ENCODE data around the gene RPAIN. TPM values are rescaled to one million over a fixed set of nuclear protein-coding genes. Genes with fewer than 3 reads are reported as not detected.

The RPAIN gene
- total RNA-seq, 1 donor from 2014 or later, result 54.5 TPM

DNA sequence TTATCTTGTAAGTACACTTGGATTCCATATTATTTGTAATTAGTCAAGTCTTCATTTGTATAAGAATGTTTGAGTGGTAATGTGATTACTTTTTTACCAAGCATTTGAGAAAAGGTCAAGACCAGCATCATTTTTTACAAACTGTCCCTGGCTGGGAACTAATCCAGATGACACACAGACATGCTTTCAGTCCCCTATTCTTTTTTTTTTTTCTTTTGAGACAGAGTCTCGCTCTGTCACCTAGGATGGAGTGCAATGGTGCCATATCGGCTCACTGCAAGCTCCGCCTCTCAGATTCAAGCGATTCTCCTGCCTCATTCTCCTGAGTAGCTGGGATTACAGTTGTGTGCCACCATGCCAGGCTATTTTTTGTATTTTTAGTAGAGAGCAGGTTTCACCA lies 61.5 kb downstream of the RPAIN start:
- no peak for DNase-seq (ENCODE audit: extremely low read depth, low read depth, low spot score)

Other genes starting within 250 kb of the RPAIN start
- 3.5 and 4.9 TPM in 2 replicates for gene ZNF594, start 228.3 kb upstream of the RPAIN start, total RNA-seq
- gene SCIMP, start 185.3 kb upstream of the RPAIN start, total RNA-seq, result not detected in 2 replicates
- gene RABEP1, start 137.9 kb upstream of the RPAIN start, total RNA-seq, result 33.7 and 48.5 TPM in 2 replicates
- 57.9 and 78.1 TPM in 2 replicates for gene NUP88, start 520 bp upstream of the RPAIN start, total RNA-seq
- 166 and 196 TPM in 2 replicates for gene C1QBP, start 19.0 kb downstream of the RPAIN start, total RNA-seq
- gene DHX33, start 48.8 kb downstream of the RPAIN start, total RNA-seq, result 14.1 and 16.0 TPM in 2 replicates
- gene DERL2, start 66.0 kb downstream of the RPAIN start, total RNA-seq, result 45.2 and 55.9 TPM in 2 replicates
- gene MIS12, start 66.4 kb downstream of the RPAIN start, total RNA-seq, result 7.5 and 13.2 TPM in 2 replicates
- gene NLRP1, start 164.3 kb downstream of the RPAIN start, total RNA-seq, result 36.0 and 51.7 TPM in 2 replicates

Data from glomerular endothelial cell (primary cell).